WTC11 (cell line): ENCODE data around the gene MAP7. TPM values are rescaled to one million over a fixed set of nuclear protein-coding genes. Genes with fewer than 3 reads are reported as not detected.
"Not testable (repeated sequence)": the region's sequence is repeated elsewhere in the genome, so short reads cannot be mapped to it uniquely, and the experiment has no call there.

ENCODE experiments used
- ATAC-seq: fragments of 200-7000 bp; cut with Tn5 transposase; 2 replicates; pipeline ENCODE4 v1.10.0; 2021; ENCODE audit warnings: mild to moderate bottlenecking, moderate library complexity
- CTCF ChIA-PET: fragments of 300-600 bp; sonication (Branson Sonifier 250); formaldehyde crosslinking; loops from one replicate; lab custom pipeline; 2021; ENCODE audit warnings: antibody characterized with exemption; lab: Charles Lee
- POLR2A ChIA-PET: fragments of 350-600 bp; sonication (Branson Sonifier 250); formaldehyde crosslinking; loops from one replicate; lab custom pipeline; 2021; ENCODE audit warnings: antibody characterized with exemption; lab: Charles Lee
- DNase-seq: peaks from one replicate; pipeline ENCODE4 v3.0.0; 2021; ENCODE audit warnings: low spot score
- H3K27ac Mint-ChIP-seq: 2 replicates; pipeline ENCODE4 v1.8.0; 2021; ENCODE audit warnings: mixed read lengths
- H3K27me3 Mint-ChIP-seq: 2 replicates; pipeline ENCODE4 v1.8.0; 2021; ENCODE audit warnings: low read depth, mild to moderate bottlenecking, moderate library complexity, mixed read lengths
- H3K36me3 Mint-ChIP-seq: 2 replicates; pipeline ENCODE4 v1.8.0; 2021; ENCODE audit warnings: mixed read lengths
- H3K4me1 Mint-ChIP-seq: 2 replicates; pipeline ENCODE4 v1.8.0; 2022; ENCODE audit warnings: mixed read lengths
- H3K4me3 Mint-ChIP-seq: 2 replicates; pipeline ENCODE4 v1.8.0; 2021; ENCODE audit warnings: mild to moderate bottlenecking, moderate library complexity, mixed read lengths
- H3K9me3 Mint-ChIP-seq: 2 replicates; pipeline ENCODE4 v1.8.0; 2021; ENCODE audit warnings: mixed read lengths
- CBFB ChIP-seq: sonication (generic); formaldehyde crosslinking; IDR thresholded peaks from 2 replicates; pipeline ENCODE4 v1.8.1; 2022; ENCODE audit warnings: mild to moderate bottlenecking, low read depth, missing genetic modification reagents
- FOXK1 ChIP-seq: sonication (generic); formaldehyde crosslinking; IDR thresholded peaks from 2 replicates; pipeline ENCODE4 v1.8.0; 2022; ENCODE audit warnings: mild to moderate bottlenecking, moderate library complexity, missing genetic modification reagents
- NFE2L1 ChIP-seq: sonication (generic); formaldehyde crosslinking; IDR thresholded peaks from 2 replicates; pipeline ENCODE4 v1.8.1; 2023; ENCODE audit warnings: missing genetic modification reagents
- NR1H2 ChIP-seq: sonication (generic); formaldehyde crosslinking; IDR thresholded peaks from 2 replicates; pipeline ENCODE4 v1.9.0; 2021; ENCODE audit warnings: mild to moderate bottlenecking, moderate library complexity, missing genetic modification reagents
- NR2C2 ChIP-seq: sonication (generic); formaldehyde crosslinking; IDR thresholded peaks from 2 replicates; pipeline ENCODE4 v1.8.0; 2022; ENCODE audit warnings: mild to moderate bottlenecking, missing genetic modification reagents
- RORB ChIP-seq: fragments of 250-450 bp; sonication (Bioruptor Pico); IDR thresholded peaks from 2 replicates; pipeline ENCODE4 v1.9.0; 2021; ENCODE audit warnings: mild to moderate bottlenecking
- SMAD3 ChIP-seq: sonication (generic); formaldehyde crosslinking; IDR thresholded peaks from 2 replicates; pipeline ENCODE4 v1.8.0; 2022; ENCODE audit warnings: missing genetic modification reagents, mild to moderate bottlenecking, borderline replicate concordance
- SMAD4 ChIP-seq: sonication (generic); formaldehyde crosslinking; IDR thresholded peaks from 2 replicates; pipeline ENCODE4 v1.8.0; 2022; ENCODE audit warnings: mild to moderate bottlenecking, missing genetic modification reagents
- TEAD1 ChIP-seq: sonication (generic); formaldehyde crosslinking; IDR thresholded peaks from 2 replicates; pipeline ENCODE4 v1.8.0; 2022; ENCODE audit warnings: mild to moderate bottlenecking, missing genetic modification reagents
- total RNA-seq: library from RNA; stranded (reverse); gene quantifications from 3 replicates; pipeline ENCODE4 v1.2.3, GENCODE V29; 2021
- TF ChIP-seq, protein P1 (sequence below): fragments of 250-450 bp; sonication (Bioruptor Pico); IDR thresholded peaks from 2 replicates; pipeline ENCODE4 v1.9.0; 2021; ENCODE audit warnings: mild to moderate bottlenecking
- TF ChIP-seq, protein P2 (sequence below): sonication (generic); formaldehyde crosslinking; IDR thresholded peaks from 2 replicates; pipeline ENCODE4 v1.8.1; 2022; ENCODE audit warnings: low read depth, missing genetic modification reagents, borderline replicate concordance
- TF ChIP-seq, protein P3 (sequence below): sonication (generic); formaldehyde crosslinking; IDR thresholded peaks from 2 replicates; pipeline ENCODE4 v1.8.0; 2023; ENCODE audit warnings: missing genetic modification reagents
- TF ChIP-seq, protein P4 (sequence below): fragments of 250-450 bp; sonication (Bioruptor Pico); conservative IDR thresholded peaks from 2 replicates; pipeline ENCODE4 v1.9.0; 2021; ENCODE audit warnings: mild to moderate bottlenecking
- TF ChIP-seq, protein P5 (sequence below): fragments of 250-450 bp; sonication (Bioruptor Pico); IDR thresholded peaks from 2 replicates; pipeline ENCODE4 v1.9.0; 2021; ENCODE audit warnings: moderate library complexity, mild to moderate bottlenecking, inconsistent platforms, borderline replicate concordance
- TF ChIP-seq, protein P6 (sequence below): sonication (generic); formaldehyde crosslinking; IDR thresholded peaks from 2 replicates; pipeline ENCODE4 v1.8.0; 2022; ENCODE audit warnings: missing genetic modification reagents

The MAP7 gene
- total RNA-seq, 1 experiment from 2014 or later, result 56.6 TPM

DNA sequence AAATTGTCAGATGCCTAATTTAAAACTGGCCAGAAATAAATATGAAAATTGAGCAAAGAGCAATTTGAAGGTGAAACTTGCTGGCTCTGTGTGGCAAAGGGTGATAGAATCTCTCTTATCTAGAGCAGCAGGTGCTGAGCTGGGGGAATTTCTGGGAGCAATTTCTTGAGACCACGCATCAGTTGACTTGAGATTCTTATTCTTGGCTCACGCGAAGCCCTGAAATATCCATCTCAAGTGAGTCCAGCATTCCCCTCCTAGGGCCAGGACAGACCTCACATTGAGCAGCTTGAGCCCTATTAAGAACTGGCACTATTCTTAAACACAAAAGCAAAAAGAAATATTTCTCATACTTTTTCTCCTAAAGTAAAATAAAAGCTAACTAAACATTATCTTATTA is 66.3 kb downstream of the MAP7 start (continued):
- TF ChIP-seq, protein P1, sequence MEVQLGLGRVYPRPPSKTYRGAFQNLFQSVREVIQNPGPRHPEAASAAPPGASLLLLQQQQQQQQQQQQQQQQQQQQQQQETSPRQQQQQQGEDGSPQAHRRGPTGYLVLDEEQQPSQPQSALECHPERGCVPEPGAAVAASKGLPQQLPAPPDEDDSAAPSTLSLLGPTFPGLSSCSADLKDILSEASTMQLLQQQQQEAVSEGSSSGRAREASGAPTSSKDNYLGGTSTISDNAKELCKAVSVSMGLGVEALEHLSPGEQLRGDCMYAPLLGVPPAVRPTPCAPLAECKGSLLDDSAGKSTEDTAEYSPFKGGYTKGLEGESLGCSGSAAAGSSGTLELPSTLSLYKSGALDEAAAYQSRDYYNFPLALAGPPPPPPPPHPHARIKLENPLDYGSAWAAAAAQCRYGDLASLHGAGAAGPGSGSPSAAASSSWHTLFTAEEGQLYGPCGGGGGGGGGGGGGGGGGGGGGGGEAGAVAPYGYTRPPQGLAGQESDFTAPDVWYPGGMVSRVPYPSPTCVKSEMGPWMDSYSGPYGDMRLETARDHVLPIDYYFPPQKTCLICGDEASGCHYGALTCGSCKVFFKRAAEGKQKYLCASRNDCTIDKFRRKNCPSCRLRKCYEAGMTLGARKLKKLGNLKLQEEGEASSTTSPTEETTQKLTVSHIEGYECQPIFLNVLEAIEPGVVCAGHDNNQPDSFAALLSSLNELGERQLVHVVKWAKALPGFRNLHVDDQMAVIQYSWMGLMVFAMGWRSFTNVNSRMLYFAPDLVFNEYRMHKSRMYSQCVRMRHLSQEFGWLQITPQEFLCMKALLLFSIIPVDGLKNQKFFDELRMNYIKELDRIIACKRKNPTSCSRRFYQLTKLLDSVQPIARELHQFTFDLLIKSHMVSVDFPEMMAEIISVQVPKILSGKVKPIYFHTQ (CRISPR knock-in tag), result no peak
- TF ChIP-seq CBFB (CRISPR knock-in tag), result no peak
- TF ChIP-seq TEAD1, result no peak
- TF ChIP-seq, protein P2, sequence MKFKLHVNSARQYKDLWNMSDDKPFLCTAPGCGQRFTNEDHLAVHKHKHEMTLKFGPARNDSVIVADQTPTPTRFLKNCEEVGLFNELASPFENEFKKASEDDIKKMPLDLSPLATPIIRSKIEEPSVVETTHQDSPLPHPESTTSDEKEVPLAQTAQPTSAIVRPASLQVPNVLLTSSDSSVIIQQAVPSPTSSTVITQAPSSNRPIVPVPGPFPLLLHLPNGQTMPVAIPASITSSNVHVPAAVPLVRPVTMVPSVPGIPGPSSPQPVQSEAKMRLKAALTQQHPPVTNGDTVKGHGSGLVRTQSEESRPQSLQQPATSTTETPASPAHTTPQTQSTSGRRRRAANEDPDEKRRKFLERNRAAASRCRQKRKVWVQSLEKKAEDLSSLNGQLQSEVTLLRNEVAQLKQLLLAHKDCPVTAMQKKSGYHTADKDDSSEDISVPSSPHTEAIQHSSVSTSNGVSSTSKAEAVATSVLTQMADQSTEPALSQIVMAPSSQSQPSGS (CRISPR knock-in tag), result no peak
- TF ChIP-seq SMAD4 (CRISPR knock-in tag), result no peak
- no peak for TF ChIP-seq NR1H2 (CRISPR knock-in tag)
- TF ChIP-seq, protein P3, sequence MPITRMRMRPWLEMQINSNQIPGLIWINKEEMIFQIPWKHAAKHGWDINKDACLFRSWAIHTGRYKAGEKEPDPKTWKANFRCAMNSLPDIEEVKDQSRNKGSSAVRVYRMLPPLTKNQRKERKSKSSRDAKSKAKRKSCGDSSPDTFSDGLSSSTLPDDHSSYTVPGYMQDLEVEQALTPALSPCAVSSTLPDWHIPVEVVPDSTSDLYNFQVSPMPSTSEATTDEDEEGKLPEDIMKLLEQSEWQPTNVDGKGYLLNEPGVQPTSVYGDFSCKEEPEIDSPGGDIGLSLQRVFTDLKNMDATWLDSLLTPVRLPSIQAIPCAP, result no peak
- TF ChIP-seq NR2C2, result no peak
- TF ChIP-seq NFE2L1, result no peak

DNA sequence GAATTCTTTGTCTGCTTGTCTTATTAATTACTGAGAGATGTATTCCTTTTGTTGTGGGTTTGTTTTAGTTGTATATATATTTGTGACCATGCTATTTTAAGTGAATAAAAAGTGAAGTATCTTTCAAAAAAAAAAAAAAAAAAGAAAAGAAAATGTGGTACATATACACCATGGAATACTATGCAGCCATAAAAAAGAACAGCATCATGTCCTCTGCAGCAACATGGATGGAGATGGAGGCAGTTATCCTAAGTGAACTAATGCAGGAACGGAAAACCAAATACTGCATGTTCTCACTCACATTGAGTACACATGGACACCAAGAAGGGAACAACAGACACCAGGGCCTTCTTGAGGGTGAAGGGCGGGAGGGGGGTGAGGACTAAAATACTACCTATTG is 67.2 kb downstream of the MAP7 start:
- DNase-seq, H3K27me3 Mint-ChIP-seq, H3K4me3 Mint-ChIP-seq, POLR2A ChIA-PET, H3K27ac Mint-ChIP-seq, CTCF ChIA-PET, ATAC-seq: not testable (repeated sequence)
- Mint-ChIP-seq H3K9me3 (peaks cover 23% of the 10 kb centered on the region), H3K36me3 (peaks cover 24% of the 10 kb centered on the region), H3K4me1 (peaks cover 18% of the 10 kb centered on the region)

DNA sequence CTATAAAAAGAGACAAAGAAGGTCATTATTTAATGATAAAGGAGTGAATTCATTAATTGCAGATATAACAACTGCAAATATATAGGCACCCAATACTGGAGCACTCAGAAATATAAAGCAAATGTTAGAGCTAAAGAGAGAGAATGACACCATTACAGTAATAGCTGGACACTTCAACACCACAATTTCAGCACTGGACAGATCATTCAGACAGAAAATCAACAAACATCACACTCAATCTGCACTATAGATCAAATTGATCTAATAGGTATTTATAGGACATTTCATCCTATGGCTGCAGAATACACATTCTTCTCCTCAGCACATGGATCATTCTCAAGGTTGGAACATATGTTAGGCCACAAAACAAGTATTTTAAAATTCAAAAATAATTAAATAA is 72.7 kb downstream of the MAP7 start:
- ATAC-seq, result no peak
- Mint-ChIP-seq H3K9me3 (peaks cover 17% of the 10 kb centered on the region), H3K4me3 (no peak overlapping the region), H3K27me3 (no peaks in the 10 kb centered on the region), H3K27ac (no peak overlapping the region), H3K4me1 (peaks cover 19% of the 10 kb centered on the region), H3K36me3 (peaks cover 18% of the 10 kb centered on the region)
- ChIA-PET CTCF (no interaction called here), POLR2A (no interaction called here)
- TF ChIP-seq SMAD4 (CRISPR knock-in tag), result no peak
- no peak for TF ChIP-seq RORB (CRISPR knock-in tag)
- TF ChIP-seq, protein P4, sequence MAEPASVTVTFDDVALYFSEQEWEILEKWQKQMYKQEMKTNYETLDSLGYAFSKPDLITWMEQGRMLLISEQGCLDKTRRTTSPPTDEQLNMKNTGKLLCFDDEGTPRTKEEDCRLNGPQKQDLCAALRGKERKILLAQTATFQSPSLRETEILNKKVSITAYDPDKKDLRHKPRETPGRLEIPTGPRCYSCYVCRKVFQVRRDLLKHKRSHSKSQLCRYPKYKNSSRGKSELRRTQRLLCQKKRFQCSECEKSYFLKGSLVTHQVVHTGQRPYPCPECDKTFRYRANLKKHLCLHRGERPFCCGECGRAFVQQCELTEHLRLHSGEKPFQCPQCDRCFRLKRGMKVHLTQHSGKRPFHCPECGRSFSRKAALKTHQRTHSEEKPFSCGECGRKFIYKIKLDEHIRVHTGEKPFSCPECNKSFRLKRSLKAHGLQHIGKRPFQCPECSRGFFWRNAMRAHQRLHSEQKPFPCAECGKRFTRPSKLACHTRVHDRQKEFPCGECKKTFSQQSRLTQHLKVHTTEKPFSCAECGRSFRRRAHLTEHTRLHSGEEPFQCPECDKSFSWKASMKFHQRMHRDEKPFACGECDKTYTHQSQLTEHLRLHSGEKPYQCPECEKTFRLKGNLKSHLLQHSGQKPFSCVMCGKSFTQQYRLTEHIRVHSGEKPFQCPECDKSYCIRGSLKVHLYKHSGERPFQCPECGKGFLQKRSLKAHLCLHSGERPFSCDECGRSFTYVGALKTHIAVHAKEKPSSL (CRISPR knock-in tag), result no peak
- no peak for TF ChIP-seq FOXK1 (CRISPR knock-in tag)
- TF ChIP-seq, protein P5, sequence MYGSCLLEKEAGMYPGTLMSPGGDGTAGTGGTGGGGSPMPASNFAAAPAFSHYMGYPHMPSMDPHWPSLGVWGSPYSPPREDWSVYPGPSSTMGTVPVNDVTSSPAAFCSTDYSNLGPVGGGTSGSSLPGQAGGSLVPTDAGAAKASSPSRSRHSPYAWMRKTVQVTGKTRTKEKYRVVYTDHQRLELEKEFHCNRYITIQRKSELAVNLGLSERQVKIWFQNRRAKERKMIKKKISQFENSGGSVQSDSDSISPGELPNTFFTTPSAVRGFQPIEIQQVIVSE (CRISPR knock-in tag), result no peak
- TF ChIP-seq SMAD3, result no peak
- TF ChIP-seq, protein P6, sequence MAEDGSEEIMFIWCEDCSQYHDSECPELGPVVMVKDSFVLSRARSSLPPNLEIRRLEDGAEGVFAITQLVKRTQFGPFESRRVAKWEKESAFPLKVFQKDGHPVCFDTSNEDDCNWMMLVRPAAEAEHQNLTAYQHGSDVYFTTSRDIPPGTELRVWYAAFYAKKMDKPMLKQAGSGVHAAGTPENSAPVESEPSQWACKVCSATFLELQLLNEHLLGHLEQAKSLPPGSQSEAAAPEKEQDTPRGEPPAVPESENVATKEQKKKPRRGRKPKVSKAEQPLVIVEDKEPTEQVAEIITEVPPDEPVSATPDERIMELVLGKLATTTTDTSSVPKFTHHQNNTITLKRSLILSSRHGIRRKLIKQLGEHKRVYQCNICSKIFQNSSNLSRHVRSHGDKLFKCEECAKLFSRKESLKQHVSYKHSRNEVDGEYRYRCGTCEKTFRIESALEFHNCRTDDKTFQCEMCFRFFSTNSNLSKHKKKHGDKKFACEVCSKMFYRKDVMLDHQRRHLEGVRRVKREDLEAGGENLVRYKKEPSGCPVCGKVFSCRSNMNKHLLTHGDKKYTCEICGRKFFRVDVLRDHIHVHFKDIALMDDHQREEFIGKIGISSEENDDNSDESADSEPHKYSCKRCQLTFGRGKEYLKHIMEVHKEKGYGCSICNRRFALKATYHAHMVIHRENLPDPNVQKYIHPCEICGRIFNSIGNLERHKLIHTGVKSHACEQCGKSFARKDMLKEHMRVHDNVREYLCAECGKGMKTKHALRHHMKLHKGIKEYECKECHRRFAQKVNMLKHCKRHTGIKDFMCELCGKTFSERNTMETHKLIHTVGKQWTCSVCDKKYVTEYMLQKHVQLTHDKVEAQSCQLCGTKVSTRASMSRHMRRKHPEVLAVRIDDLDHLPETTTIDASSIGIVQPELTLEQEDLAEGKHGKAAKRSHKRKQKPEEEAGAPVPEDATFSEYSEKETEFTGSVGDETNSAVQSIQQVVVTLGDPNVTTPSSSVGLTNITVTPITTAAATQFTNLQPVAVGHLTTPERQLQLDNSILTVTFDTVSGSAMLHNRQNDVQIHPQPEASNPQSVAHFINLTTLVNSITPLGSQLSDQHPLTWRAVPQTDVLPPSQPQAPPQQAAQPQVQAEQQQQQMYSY (CRISPR knock-in tag), result no peak
- no peak for TF ChIP-seq CBFB (CRISPR knock-in tag)
- DNase-seq, result no peak
